Right lung (tissue), 10 donors: Measurements from ENCODE around the gene HMGA1. TPM values are rescaled to one million over a fixed set of nuclear protein-coding genes. Genes with fewer than 3 reads are reported as not detected.

Source experiments
- DNase-seq, 2 donors: peaks; one replicate each; pipeline ENCODE4 v3.0.0-alpha.2; 2013
- long read RNA-seq, 8 donors: transcript quantifications; one replicate each; lab custom pipeline, GENCODE V29; 2026
- polyA plus RNA-seq, 5 donors: library from polyadenylated mRNA; unstranded; fragments of 120-200 nt; gene quantifications; one replicate each; pipeline versions ENCODE4 v1.2.1 to v1.2.3, GENCODE V29; 2013; ENCODE audit warnings: inconsistent platforms in 1 of 5, low replicate concordance in 1 of 5; ENCODE audit not compliant: insufficient read length in 5 of 5, insufficient read depth in 1 of 5

HMGA1 gene, protein sequence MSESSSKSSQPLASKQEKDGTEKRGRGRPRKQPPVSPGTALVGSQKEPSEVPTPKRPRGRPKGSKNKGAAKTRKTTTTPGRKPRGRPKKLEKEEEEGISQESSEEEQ
- 100 to 1,000 TPM; 148 to 194 (median 172) TPM for polyA plus RNA-seq
- long read RNA-seq, donor 1, transcript HMGA1-201 (6 exons, 1,920 nt): major isoform, 93 of 191 reads
- long read RNA-seq, donor 1, transcript HMGA1-205 (5 exons, 2,159 nt): minor isoform, 10 of 191 reads
- long read RNA-seq, donor 1, transcript HMGA1-204 (6 exons, 1,887 nt): minor isoform, 45 of 191 reads
- long read RNA-seq, donor 1, partial matches to known transcripts: 42 of 191 reads
- long read RNA-seq, donor 1, other reads (novel, unspliced or antisense): 0 of 191 reads
- long read RNA-seq, donor 2, transcript HMGA1-204 (6 exons, 1,887 nt): minor isoform, 22 of 99 reads
- long read RNA-seq, donor 2, transcript HMGA1-205 (5 exons, 2,159 nt): minor isoform, 5 of 99 reads
- long read RNA-seq, donor 2, transcript HMGA1-201 (6 exons, 1,920 nt): major isoform, 37 of 99 reads
- long read RNA-seq, donor 2, partial matches to known transcripts: 35 of 99 reads
- long read RNA-seq, donor 2, other reads (novel, unspliced or antisense): 0 of 99 reads
- long read RNA-seq, donor 3, transcript HMGA1-204 (6 exons, 1,887 nt): minor isoform, 15 of 119 reads
- long read RNA-seq, donor 3, transcript HMGA1-205 (5 exons, 2,159 nt): minor isoform, 5 of 119 reads
- long read RNA-seq, donor 3, transcript HMGA1-201 (6 exons, 1,920 nt): major isoform, 55 of 119 reads
- long read RNA-seq, donor 3, partial matches to known transcripts: 39 of 119 reads
- long read RNA-seq, donor 3, other reads (novel, unspliced or antisense): 0 of 119 reads
- long read RNA-seq, donor 4, transcript HMGA1-201 (6 exons, 1,920 nt): major isoform, 42 of 91 reads
- long read RNA-seq, donor 4, transcript HMGA1-204 (6 exons, 1,887 nt): minor isoform, 15 of 91 reads
- long read RNA-seq, donor 4, partial matches to known transcripts: 30 of 91 reads
- long read RNA-seq, donor 4, other reads (novel, unspliced or antisense): 0 of 91 reads
- long read RNA-seq, donor 5, transcript HMGA1-201 (6 exons, 1,920 nt): major isoform, 79 of 151 reads
- long read RNA-seq, donor 5, transcript HMGA1-205 (5 exons, 2,159 nt): minor isoform, 6 of 151 reads
- long read RNA-seq, donor 5, transcript HMGA1-204 (6 exons, 1,887 nt): minor isoform, 23 of 151 reads
- long read RNA-seq, donor 5, partial matches to known transcripts: 34 of 151 reads
- long read RNA-seq, donor 5, other reads (novel, unspliced or antisense): 6 of 151 reads
- long read RNA-seq, donor 6, transcript HMGA1-204 (6 exons, 1,887 nt): minor isoform, 37 of 207 reads
- long read RNA-seq, donor 6, transcript HMGA1-201 (6 exons, 1,920 nt): major isoform, 70 of 207 reads
- long read RNA-seq, donor 6, transcript HMGA1-205 (5 exons, 2,159 nt): minor isoform, 6 of 207 reads
- long read RNA-seq, donor 6, partial matches to known transcripts: 85 of 207 reads
- long read RNA-seq, donor 6, other reads (novel, unspliced or antisense): 5 of 207 reads
- long read RNA-seq, donor 7, transcript HMGA1-205 (5 exons, 2,159 nt): minor isoform, 6 of 61 reads
- long read RNA-seq, donor 7, transcript HMGA1-201 (6 exons, 1,920 nt): major isoform, 37 of 61 reads
- long read RNA-seq, donor 7, transcript HMGA1-204 (6 exons, 1,887 nt): minor isoform, 16 of 61 reads
- long read RNA-seq, donor 7, partial matches to known transcripts: 0 of 61 reads
- long read RNA-seq, donor 7, other reads (novel, unspliced or antisense): 0 of 61 reads
- long read RNA-seq, donor 8, transcript HMGA1-201 (6 exons, 1,920 nt): major isoform, 22 of 42 reads
- long read RNA-seq, donor 8, transcript HMGA1-204 (6 exons, 1,887 nt): minor isoform, 13 of 42 reads
- long read RNA-seq, donor 8, partial matches to known transcripts: 0 of 42 reads
- long read RNA-seq, donor 8, other reads (novel, unspliced or antisense): 0 of 42 reads

DNA sequence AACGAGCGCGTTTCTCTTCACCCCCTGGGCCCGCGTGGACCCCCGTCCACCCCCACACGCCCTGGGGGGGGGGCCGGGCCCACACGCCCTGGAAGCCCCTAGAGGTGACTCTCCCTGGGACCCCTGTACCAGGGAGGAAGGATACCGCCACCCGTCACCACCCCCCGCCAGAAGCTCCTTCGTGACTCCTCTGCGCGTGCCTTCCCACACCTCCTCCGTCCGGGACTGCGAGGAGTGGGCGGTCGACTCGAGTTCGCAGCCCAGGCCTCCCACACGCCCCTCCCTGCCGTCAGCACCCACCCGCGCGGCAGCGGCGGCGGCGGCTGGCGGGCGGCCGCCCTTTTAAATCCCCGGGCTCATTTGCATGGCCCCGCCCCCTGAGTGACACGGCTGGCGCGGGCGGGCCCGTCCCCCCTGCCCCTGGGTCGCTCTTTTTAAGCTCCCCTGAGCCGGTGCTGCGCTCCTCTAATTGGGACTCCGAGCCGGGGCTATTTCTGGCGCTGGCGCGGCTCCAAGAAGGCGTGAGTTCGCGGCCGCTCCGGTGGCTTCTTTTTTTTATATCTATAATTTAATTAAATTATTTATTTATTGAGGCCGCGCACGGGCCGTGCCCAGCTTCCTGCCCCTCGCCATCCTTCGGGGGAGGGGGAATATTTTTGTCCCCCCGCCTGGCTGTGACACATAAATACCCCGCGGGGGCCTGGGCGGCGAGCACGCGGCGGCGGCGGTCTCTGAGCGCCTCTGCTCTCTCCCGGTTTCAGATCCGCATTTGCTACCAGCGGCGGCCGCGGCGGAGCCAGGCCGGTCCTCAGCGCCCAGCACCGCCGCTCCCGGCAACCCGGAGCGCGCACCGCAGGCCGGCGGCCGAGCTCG is at the start of gene HMGA1:
TSS of gene HMGA1 (plus strand) at position 431 of the 873 bp plus-strand sequence. CDS start 3,908 bp downstream, outside the sequence.
- peak; percentile 81 to 83 for DNase-seq

DNA sequence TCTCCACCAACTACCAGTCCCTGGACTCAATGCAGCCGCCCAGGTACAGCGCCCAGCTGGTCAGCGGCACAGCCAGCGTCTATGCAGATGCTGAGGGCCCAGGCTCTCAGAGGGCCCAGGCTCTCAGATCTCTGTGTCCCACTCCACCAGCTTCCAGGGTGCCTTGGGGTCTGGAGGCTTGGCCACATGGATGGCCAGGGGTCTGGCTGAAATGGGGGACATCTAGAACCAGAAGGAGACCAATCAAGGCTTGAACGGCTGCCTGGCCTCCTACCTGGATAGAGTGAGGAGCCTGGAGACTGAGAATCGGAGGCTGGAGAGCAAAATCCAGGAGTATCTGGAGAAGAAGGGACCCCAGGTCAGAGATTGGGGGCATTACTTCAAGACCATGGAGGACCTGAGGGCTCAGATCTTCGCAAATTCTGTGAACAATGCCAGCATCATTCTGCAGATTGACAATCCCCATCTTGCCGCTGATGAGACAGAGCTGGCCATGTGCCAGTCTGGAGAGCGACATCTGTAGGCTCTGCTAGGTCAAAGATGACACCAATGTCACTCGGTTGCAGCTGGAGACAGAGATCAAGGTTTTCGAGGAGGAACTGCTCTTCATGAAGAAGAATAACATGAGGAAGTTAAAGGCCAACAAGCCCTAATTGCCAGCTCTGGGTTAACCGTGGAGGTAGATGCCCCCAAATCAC is 46.7 kb upstream of the HMGA1 start:
- no peak for DNase-seq

DNA sequence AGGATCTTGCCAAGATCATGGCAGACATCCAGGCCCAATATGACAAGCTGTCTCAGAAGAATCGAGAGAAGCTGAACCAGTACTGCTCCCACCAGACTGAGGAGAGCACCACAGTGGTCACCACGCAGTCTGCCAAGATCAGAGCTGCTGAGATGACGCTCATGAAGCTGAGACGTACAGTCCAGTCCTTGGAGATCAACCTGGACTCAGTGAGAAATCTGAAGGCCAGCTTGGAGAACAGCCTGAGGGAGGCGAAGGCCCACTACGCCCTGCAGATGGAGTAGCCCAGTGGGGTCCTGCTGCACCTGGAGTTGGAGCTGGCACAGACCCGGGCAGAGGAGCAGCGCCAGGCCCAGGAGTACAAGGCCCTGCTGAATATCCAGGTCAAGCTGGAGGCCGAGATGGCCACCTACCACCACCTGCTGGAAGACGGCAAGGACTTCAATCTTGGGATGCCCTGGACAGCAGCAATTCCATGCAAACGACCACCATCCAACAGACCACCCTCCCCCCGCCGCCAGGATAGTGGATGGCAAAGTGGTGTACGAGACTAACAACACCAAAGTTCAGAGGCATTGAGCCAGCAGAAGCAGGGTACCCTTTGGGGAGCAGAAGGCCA is 46.1 kb upstream of the HMGA1 start:
- no peak for DNase-seq

DNA sequence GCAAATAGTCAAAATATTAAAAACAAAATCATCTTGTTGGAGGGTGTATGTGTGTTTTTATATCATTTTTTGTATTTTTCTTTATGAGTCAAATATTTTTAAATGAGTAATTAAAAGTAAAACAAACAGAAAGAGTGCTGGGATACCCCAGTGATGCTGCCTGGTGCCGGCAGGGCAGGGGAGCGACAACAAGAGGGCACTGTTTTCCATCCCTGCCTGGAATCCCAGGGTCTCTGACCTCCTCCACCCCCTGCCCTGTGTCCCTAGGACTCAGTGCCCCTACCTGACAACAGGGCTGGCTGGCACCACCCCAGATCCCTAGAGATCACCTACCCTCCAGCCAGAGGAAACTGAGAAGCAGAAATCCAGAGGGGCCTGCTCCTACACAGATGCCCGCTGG is 41.9 kb upstream of the HMGA1 start:
- DNase-seq: no peak

DNA sequence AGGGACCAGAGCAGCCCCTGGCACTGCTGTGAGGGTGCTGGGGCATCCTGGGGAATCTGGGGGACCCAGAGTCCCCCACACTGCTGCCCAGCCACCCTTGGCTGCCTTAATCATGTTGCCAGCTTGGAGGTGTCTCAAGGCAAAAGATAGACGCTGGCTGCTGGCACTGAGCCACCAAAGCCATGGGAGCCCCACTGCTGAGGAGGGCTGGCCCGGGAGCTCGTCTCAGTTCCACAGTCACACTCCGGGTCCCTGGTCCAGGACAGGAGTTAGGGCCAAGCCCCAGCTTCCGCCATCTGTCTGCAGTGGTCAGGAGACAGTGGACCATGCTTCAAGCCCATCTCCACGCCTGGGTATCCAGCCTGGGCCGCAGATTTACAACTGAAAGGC is 41.0 kb upstream of the HMGA1 start:
- no peak for DNase-seq

DNA sequence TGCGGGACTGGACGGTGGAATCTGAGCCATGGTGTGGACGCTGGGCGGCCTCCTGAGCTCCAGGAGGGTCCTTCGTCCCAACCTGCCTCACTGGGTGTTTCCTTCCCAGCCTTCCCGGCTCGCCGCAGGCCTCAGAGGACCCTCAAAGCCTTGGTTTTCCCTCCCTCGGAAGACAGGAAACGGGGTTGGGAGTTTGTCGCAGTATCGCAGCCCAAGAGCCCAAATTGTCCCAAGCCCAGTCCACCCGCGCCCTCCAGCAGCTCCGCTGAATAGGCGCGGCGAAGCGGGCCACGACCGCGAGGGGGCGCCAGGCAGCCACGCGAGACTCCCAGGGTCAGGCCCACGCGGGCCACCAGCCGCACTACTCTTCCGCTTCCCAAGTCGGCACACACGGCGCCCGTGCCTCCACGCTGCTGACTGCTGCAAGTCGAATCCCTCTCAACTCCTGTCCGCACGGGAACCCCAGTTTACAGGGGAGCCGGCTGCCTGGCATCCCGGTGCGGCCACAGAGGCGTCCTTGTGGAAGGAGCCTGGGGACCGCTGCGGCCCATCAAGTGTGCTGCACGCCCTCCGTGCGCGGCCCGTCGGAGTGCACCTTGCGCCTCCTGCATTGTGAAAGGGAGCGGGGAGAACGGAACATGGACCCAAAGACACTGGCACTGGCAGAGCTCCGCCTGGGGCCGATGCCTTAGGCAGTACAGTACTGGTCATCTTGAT is 40.4 kb upstream of the HMGA1 start:
- DNase-seq: peak; percentile 57 to 66

DNA sequence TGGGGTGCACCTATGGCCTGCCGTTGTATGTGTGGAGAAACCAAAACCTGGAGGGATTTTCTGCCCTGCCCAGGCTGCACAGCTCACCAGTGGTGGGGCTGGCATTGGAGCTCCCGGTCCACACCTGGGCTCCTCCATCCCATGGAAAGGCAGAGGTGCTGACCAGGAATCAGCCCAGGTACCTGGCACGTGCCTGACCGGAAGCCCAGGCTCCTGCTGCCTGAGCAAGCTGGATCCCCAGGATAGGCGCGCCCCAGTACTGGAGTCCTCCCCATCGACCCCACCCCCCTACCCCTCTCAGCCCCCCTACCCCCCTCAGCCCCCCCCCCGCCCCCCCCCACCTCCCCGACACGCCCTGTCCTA is 39.9 kb upstream of the HMGA1 start:
- DNase-seq: no peak

DNA sequence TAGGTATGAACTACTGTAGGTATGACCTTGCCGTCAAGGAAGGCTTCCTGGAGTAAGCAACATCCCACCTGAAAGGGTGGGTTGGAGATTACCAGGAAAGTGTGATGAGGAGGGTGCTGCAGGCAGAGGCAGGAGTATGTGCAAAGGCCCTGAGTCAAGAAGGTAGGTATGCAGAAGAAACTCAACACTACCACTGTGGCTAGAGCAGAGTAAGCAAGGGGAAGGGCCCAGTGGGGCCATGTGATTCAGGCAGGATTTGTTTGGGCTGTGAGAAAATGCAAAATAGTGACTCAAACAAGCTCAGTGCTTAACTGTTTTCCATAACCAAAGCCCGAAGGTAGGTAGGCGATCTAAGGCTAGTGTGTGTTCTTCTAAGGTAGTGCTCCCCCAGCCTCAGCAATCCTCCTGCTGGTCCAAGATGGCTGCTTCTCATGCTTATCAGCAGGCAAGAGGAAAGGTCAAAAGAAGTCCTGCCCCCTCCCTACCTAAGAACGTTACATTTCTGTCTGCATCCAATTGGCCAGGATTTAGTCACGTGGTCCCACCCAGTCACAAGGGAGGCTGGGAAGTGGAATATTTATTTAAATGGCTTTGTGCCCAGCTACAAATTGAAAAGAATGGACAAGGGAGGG is 36.2 kb upstream of the HMGA1 start:
- no peak for DNase-seq

DNA sequence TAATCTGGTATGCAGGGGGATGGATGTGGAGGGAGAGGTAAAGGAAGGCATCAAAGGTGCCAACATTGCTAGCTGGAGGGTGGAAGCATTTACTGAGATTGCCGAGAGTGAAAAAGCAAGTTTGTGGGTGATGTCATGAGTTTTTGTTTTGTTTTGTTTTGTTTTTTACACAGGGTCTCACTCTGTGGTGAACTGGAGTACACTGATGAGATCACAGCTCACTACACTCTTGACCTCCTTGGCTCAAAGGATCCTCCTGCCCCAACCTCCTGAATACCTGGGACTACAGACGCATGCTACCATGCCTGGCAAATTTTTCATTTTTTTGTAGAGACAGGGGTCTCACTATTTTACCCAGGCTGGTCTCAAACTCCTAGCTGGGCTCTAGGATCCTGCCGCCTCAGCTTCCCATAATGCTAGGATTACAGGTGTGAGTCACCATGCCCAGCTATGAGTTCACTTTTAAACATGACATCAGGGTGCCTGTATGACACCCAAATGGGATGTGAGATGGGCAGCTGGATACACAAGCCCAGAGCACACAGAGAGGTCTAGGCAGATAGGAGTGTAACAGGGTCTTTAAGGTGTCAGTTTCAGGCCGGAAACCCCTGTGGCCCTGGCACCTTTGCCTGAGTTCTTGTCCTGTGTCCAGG is 35.1 kb upstream of the HMGA1 start:
- no peak for DNase-seq

DNA sequence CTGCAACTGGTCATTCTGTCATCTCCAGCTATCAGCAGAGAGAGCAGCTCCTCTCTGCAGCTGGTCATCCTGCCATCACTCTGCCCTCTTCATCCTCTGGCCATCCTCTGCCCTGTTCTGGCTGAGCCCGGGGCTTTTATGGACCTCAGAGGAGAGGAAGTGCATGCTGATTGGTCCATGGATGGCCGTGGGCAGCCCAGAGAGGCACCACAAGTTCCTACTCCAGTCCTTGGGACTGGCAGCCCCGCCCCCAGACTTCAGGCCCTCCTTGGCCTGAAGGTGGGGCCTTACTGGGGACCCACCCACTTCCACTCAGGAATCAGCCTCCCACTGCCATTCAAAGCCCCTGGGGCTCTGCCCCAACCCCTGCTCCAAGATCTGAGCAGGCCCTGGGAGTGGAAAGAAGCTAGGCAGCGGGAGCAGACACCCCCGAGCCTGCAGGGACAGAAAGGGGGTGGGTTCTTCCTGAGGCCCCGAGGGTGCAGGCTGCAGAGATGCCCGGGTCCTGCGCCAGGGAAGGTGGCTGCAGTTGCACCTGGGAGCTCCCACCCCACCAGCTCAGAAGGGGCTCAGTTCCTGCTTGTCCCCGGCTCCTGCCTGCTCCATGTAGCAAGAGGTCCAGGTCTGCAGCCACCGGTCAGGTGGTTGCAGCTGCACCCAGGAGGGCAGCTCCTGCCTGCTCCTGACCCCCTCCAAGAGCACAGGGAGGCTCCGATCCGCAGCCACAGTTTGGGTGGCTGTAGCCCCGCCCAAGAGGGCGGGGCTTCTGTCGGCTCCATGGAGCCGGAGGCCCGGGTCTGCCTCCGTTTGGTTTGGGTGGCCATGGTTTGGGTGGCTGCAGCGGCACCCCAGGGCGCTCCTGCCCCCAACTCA is 34.1 kb upstream of the HMGA1 start:
- DNase-seq: no peak

DNA sequence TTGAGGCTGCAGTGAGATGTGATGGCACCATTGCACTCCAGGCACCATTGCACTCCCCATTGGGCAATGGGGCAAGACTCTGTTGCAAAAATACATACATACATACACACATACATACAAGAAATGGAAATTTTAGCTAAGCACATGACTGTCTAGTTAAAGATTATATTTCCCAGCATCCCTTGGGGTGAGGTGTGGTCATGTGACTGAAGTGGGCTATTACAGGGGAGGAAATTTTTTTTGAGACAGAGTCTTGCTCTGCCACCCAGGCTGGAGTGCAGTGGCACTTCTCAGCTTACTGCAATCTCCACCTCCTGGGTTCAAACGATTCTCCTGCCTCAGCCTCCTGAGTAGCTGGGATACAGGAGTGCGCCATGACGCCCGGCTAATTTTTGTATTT is 32.0 kb upstream of the HMGA1 start:
- DNase-seq: no peak

DNA sequence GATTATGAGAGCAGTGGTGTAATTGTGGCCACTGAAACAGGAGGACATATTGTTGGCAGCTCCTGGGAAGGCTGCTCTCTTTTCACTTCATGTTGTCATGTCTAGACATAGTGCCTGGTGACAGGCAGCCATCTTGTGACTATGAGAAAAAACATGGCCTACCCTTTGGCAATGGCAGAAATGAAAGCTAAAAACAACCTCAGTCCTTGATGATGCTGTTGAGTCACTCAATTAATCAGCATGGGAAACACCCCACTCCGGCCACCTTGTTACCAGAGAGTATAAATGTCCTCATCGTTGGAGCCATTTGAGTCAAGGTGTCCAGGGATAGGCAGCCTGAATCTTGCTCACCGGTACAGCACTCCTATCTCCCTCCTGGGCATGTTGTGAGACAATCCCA is 31.2 kb upstream of the HMGA1 start:
- no peak for DNase-seq

DNA sequence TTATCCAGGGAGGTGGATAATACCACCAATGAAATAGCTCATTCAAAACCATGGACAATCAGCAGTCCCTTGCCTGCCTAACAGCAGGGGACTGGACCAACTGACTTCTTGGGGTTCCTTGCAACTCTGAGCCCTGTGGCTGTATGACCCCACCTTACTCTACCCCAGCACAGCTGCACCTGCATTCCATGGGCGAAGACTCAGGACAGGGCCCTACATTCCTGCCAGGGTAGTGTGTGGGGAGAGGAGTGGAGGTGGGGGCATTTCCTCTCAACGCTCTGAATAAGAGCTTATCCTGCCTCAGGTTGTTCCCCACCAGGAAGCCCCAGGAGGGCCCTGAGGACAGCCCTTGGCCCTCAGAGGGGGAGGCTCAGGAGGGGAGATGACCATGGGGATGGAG is 30.8 kb upstream of the HMGA1 start:
- DNase-seq: no peak

DNA sequence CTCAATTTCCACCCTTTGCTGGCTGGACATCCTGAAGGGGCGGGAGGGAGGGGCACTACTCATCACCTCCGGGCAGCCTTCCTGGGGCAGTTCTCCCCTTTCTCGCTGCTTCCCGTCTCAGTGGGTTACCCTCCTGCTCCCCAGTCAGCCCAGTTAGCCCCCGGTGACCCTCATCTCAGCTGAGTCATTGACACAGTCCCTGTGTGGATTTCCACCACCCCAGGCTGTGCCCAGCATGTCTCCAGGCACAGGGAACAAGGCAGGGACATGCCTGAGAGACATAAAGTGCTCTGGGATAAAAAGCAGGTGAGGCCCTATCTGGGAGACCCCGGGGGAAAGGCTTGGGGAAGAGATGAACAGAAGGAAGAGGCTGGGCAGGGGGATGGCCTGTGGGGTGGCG is 29.9 kb upstream of the HMGA1 start:
- no peak for DNase-seq

DNA sequence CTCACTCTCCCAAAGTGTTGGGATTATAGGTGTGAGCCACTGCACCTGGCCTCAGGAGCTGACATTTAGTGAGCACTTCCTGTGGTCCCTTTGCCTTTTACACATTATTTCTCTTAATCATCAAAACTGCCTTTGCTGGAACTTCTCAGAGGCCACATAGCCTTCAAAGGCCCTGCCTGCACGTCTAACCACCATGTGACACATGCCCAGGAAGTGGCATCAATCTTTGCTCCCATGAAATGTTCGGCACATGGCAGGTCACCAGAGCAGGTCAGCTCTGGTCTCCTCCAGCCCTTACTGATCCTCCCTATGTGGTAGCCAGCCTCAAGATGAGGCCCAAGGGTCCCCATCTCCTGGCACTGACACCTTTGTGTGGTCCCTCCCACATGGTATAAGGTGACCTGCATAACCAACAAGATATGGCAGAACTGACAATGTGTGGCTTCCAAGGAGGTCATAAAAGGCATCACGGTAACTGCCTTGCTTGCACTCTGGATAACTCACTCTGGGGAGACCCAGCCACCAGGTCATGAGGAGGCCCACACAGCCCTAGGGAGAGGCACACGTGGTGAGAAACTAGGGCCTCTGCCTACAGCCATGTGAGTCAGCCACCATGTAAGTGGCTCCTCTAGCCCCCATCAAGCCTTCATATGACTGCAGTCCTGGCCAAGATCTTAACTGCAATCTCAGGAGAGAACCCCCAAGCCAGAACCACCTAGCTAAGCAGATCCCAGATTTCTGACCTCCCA is 28.8 kb upstream of the HMGA1 start:
- DNase-seq: no peak
